GM12801 (cell line): ENCODE results near the gene P3R3URF.

Experiments used
- CTCF ChIP-seq: IDR thresholded peaks from one replicate; pipeline ENCODE4 v1.5.1; 2011; ENCODE audit warnings: control low read depth; ENCODE audit not compliant: insufficient read length; ENCODE audit errors: extremely low read depth

P3R3URF gene

GRCh38 chr1:46153228-46153627 is 23.1 kb downstream of the P3R3URF start:
- no peak for TF ChIP-seq CTCF

- TF ChIP-seq CTCF, result no peak
These were observed 24.3 kb downstream of the P3R3URF start for GRCh38 chr1:46152016-46152415.

- TF ChIP-seq CTCF, result no peak
These were observed 26.2 kb downstream of the P3R3URF start for GRCh38 chr1:46150085-46150484.

- no peak for TF ChIP-seq CTCF
These were observed 28.0 kb downstream of the P3R3URF start for GRCh38 chr1:46148318-46148717.

- no peak for TF ChIP-seq CTCF
These were observed 38.4 kb downstream of the P3R3URF start for GRCh38 chr1:46137916-46138315.

- TF ChIP-seq CTCF, result no peak
These were observed 39.6 kb downstream of the P3R3URF start for GRCh38 chr1:46136711-46137110.

- TF ChIP-seq CTCF, result no peak
These were observed 41.5 kb downstream of the P3R3URF start for GRCh38 chr1:46134660-46135331.
